Fibroblast of peridontal ligament (primary cell): ENCODE results near the gene PIBF1.
"Not testable (repeated sequence)": the region's sequence is repeated elsewhere in the genome, so short reads cannot be mapped to it uniquely, and the experiment has no call there.

Source experiments
- DNase-seq: peaks from one replicate; pipeline ENCODE4 v3.0.0-alpha.2; 2010; ENCODE audit errors: extremely low read depth

Gene PIBF1

GRCh38 chr13:72781451-72782439, at the start of gene PIBF1, which contains the start of gene DIS3:
Gene PIBF1, plus strand, starts transcription at chr13:72782133. Its CDS starts 1,337 bp downstream, at chr13:72783470.
Gene DIS3, minus strand, starts transcription at chr13:72781900. Its CDS starts 68 bp downstream, at chr13:72781832.
- DNase-seq = peak; percentile 97

GRCh38 chr13:72737033-72737432, 44.9 kb upstream of the PIBF1 start:
- no peak for DNase-seq

GRCh38 chr13:72740015-72740414, 41.9 kb upstream of the PIBF1 start:
- no peak for DNase-seq

- DNase-seq = peak; percentile 39
Observed at GRCh38 chr13:72745260-72745659, 36.7 kb upstream of the PIBF1 start.

GRCh38 chr13:72751220-72751619, 30.7 kb upstream of the PIBF1 start:
- DNase-seq = no peak

GRCh38 chr13:72754111-72754510, 27.8 kb upstream of the PIBF1 start:
- DNase-seq = no peak

GRCh38 chr13:72757792-72758535, 24.0 kb upstream of the PIBF1 start:
- DNase-seq = no peak

GRCh38 chr13:72760189-72760588, 21.7 kb upstream of the PIBF1 start:
- DNase-seq = no peak

GRCh38 chr13:72763411-72763810, 18.5 kb upstream of the PIBF1 start:
- peak; percentile 44 for DNase-seq

- peak; percentile 18 for DNase-seq
Observed at GRCh38 chr13:72774019-72774418, 7.9 kb upstream of the PIBF1 start.

GRCh38 chr13:72782717-72783116, 784 bp downstream of the PIBF1 start:
- DNase-seq = peak; percentile 29

GRCh38 chr13:72784679-72785078, 2.7 kb downstream of the PIBF1 start:
- not testable (repeated sequence) for DNase-seq

GRCh38 chr13:72788831-72789230, 6.9 kb downstream of the PIBF1 start:
- no peak for DNase-seq

GRCh38 chr13:72792640-72793039, 10.7 kb downstream of the PIBF1 start:
- no peak for DNase-seq

GRCh38 chr13:72798817-72799216, 16.9 kb downstream of the PIBF1 start:
- no peak for DNase-seq

- no peak for DNase-seq
Observed at GRCh38 chr13:72804301-72804700, 22.4 kb downstream of the PIBF1 start.

- no peak for DNase-seq
Observed at GRCh38 chr13:72805676-72806346, 23.9 kb downstream of the PIBF1 start.

GRCh38 chr13:72806514-72806913, 24.6 kb downstream of the PIBF1 start:
- DNase-seq = not testable (repeated sequence)

GRCh38 chr13:72808917-72809500, 27.1 kb downstream of the PIBF1 start:
- DNase-seq = peak; percentile 35

GRCh38 chr13:72820156-72820897, 38.4 kb downstream of the PIBF1 start:
- DNase-seq = peak; percentile 14

GRCh38 chr13:72820898-72821279, 39.0 kb downstream of the PIBF1 start:
- no peak for DNase-seq
